Activated CD4-positive, alpha-beta T cell treated with anti-CD3 and anti-CD28 coated beads, Interleukin-2, Interleukin-6, amounts not matched to agents 100 ng/mL and 50 ng/mL, durations not matched to agents 16 hours and 8 hours (primary cell): ENCODE results near the gene USH1G.
A peak's percentile ranks its signal among the peaks of the same experiment; 100 is the strongest.
"Not testable (repeated sequence)": the region's sequence is repeated elsewhere in the genome, so short reads cannot be mapped to it uniquely, and the experiment has no call there.

Experiments
- DNase-seq: peaks from one replicate; pipeline ENCODE4 v3.0.0-alpha.2; 2020

Gene USH1G

GRCh38 chr17:74925242-74925641 lies 2.2 kb upstream of the USH1G start:
- DNase-seq = no peak

DNA sequence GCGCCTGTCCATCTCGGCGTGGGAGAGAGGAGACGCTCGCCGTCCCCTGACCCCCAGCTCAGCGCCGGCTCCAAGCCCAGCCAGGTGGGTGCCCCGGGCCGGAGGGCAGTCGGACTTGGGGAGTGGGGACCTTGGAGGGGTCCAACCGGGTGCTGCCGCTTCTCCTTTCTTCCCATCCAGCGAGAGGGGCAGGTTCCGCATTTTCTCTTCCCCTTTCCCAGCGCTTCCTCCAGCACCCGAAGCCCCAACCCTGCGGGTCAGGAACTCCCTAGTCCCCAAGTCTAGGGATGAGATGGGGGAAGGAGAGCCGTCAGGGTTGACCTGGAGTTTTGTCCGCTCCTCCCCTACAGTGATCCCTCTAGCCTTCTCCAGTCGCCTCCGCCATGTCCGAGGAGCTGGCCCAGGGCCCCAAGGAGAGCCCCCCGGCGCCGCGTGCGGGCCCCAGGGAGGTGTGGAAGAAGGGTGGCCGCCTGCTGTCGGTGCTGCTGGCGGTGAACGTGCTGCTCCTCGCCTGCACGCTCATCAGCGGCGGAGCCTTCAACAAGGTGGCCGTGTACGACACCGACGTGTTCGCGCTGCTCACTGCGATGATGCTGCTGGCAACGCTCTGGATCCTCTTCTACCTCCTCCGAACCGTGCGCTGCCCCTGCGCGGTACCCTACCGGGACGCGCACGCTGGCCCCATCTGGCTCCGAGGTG lies 1.3 kb upstream of the USH1G start, which contains the start of gene OTOP2:
Gene OTOP2 (plus strand): TSS at position 24 of the 699 bp plus-strand sequence. CDS start 360 bp downstream, at position 384.
- DNase-seq = no peak

GRCh38 chr17:74923538-74924249 lies 639 bp upstream of the USH1G start:
- peak; percentile 77 for DNase-seq

DNA sequence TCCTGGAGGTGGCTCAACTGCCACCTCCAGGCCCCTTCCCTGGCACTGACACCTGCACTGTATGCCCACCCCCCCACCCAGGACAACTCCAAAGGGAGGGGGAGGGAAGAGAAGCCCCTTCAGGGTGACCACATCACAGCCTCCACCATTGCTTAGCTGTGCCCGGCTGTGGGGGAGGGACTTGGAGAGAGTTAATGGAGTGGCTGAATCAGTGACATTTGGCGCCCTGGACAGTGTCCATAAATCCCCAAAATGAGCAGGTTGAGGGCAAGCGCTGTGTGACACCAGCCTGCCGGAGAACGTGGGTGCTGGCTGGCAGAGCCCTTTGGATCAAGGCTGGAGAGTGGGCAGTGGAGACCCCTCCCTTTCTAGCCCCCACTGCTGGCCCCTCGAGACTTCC lies 883 bp downstream of the USH1G start:
- DNase-seq = no peak

GRCh38 chr17:74921769-74922168 lies 1.3 kb downstream of the USH1G start:
- no peak for DNase-seq

- no peak for DNase-seq
These were observed 1.9 kb downstream of the USH1G start for GRCh38 chr17:74921026-74921681.

DNA sequence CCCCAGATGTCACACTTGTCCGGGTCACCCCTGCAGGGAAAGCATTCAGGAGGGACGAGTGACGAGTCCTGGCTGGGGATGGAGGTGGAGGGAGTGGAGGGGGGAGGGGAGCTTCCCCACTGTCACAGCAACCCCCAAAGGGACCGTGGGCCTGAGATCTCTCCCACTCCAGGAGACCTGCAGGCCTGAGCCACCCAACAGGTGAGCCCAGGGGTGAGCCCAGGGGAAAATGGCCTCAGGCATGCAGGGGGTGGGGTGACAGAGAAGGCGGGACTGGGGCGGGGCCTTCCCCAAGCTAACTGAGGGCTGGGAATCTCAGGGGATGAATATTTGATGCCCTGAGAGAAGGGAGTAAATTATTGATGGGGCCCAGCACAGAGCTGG lies 2.4 kb downstream of the USH1G start:
- DNase-seq = no peak

GRCh38 chr17:74920306-74920620 lies 2.8 kb downstream of the USH1G start:
- no peak for DNase-seq

- peak; percentile 27 for DNase-seq
These were observed 3.4 kb downstream of the USH1G start for GRCh38 chr17:74919440-74920305.

GRCh38 chr17:74918906-74919305 lies 4.1 kb downstream of the USH1G start:
- no peak for DNase-seq

GRCh38 chr17:74917430-74917829 lies 5.6 kb downstream of the USH1G start:
- no peak for DNase-seq

- no peak for DNase-seq
These were observed 6.2 kb downstream of the USH1G start for GRCh38 chr17:74916851-74917199.

- no peak for DNase-seq
These were observed 6.8 kb downstream of the USH1G start for GRCh38 chr17:74916136-74916850.

DNA sequence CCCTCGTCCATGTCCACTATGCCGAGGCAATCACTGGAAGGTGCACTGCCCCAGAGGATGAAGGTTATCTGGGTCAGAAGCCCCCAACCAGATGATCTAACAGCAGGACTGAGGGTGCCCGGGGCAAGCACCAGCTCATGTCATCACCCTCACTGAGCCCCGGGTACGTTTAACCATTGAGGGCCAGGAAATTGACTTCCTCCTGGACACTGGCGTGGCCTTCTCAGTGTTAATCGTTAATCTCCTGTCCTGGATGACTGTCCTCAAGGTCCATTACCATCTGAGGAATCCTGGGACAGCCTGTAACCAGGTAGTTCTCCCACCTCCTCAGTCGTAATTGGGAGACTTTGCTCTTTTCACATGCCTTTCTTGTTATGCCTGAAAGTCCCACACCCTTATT lies 11.6 kb downstream of the USH1G start:
- not testable (repeated sequence) for DNase-seq

DNA sequence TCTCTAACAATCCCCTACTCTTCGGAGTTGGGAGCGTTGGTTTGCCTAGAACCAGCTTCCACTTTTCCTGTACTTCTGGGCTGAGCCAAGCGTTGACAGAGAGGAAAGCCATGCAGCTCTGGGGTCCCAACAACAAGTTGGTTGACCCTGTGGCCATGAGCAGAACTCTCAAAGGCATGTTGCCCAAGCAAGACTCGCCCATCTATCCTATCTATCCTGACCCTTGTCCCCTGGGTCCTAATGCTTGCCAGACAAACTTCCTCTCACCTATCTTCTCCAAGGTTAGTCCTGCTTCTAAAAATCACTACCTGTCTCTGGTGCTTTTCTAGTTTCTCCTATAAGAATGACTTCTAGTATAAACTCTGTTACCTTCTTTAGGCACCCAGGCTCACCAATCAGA lies 14.0 kb downstream of the USH1G start:
- DNase-seq = not testable (repeated sequence)

GRCh38 chr17:74907012-74907411 lies 16.0 kb downstream of the USH1G start:
- no peak for DNase-seq

DNA sequence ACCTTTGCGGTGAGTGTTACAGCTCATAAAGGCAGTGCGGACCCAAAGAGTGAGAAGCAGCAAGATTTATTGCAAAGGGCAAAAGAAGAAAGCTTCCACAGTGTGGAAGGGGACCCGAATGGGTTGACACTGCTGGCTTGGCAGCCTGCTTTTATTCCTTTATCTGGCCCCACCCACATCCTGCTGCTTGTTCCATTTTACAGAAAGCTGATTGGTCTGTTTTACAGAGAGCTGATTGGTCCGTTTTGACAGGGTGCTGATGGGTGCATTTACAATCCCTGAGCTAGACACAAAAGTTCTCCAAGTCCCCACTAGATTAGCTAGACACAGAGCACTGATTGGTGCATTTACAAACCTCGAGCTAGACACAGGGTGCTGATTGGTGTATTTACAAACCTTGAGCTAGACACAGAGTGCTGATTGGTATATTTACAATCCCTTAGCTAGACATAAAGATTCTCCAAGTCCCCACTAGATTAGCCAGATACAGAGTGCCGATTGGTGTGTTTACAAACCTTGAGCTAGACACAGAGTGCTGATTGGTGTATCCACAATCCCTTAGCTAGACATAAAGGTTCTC lies 16.8 kb downstream of the USH1G start:
- not testable (repeated sequence) for DNase-seq

DNA sequence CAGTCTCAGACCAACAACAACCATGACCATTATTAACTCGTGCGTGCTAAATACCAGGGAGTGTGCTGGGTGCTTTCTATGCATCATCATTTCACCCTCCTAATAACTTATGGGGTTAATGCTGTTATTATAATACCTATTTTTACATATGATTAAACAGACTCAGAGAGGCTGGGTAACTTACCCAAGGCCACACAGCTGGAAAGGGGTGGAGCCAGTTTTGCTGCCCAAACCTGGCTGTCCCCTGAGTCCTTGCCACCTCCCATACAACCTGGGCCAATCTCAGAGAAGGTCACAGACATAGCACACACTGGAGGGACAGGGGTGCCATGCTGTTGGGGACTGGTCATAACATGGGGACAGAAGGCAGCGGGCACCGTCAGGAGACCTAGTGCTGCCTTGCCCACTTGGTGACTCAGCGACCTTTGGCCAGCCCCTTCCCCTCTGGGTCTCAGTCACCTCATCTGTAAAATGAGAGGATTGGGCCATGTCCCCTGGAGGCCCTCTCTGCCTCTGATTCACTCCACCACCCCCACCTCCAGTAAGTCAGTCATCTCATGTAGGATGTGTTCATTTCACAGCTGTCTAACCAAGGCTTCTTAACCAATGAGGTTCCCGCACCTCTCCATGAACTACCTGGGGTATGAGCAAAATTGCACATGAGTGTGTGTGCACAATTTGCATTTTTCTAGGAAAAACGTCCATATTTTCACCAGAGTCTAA lies 18.2 kb downstream of the USH1G start:
- DNase-seq = no peak

- DNase-seq = no peak
These were observed 19.4 kb downstream of the USH1G start for GRCh38 chr17:74903671-74904070.

DNA sequence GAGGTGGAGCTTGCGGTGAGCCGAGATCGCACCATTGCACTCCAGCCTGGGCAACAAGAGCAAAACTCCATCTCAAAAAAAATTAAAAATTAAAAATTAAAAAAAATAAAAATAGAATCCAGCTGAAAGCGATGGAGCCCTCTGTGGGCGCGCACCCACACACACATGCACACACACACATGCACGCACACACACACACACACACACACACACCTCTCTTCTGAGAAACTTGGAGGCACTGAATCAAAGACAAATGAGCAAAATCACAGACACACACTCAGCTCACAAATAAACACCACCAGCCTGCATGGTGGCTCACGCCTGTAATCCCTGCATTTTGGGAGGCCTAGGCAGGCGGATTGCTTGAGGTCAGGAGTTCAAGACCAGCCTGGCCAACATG lies 20.0 kb downstream of the USH1G start:
- DNase-seq = no peak

- DNase-seq = no peak
These were observed 21.5 kb downstream of the USH1G start for GRCh38 chr17:74901353-74902135.
